Body of pancreas (tissue), 4 donors: ENCODE data around the gene ARPC2. TPM values are rescaled to one million over a fixed set of nuclear protein-coding genes. Genes with fewer than 3 reads are reported as not detected.

Experiments used
- ATAC-seq: fragments of 150-250 bp; one replicate; pipeline ENCODE4 v1.9.1; 2016
- DNase-seq, 4 donors: peaks; one replicate each; pipeline ENCODE4 v3.0.0-alpha.2; 2019
- H3K27ac ChIP-seq, 4 donors: fragments of 200-600 bp; sonication (generic); 1 replicate in 3 of 4; 2 replicates in 1 of 4; pipeline versions ENCODE4 v1.5.1 to v1.6.1; 2016 to 2019; ENCODE audit warnings: mild to moderate bottlenecking in 1 of 4, mixed read lengths in 1 of 4, moderate library complexity in 1 of 4
- H3K27me3 ChIP-seq, 2 donors: fragments of 200-600 bp; sonication (generic); one replicate each; pipeline ENCODE4 v1.6.0; 2016; ENCODE audit warnings: mild to moderate bottlenecking in 1 of 2
- H3K36me3 ChIP-seq, 2 donors: fragments of 200-600 bp; sonication (generic); replicated peaks in 1 of 2; 2 replicates each; pipeline ENCODE4 v1.5.1; 2016; ENCODE audit warnings: low read depth in 2 of 2; ENCODE audit not compliant: insufficient read depth in 1 of 2
- H3K4me1 ChIP-seq: fragments of 200-600 bp; sonication (generic); one replicate; pipeline ENCODE4 v1.6.0; 2016
- H3K4me3 ChIP-seq, 2 donors: fragments of 200-600 bp; sonication (generic); 1 replicate in 1 of 2; 2 replicates in 1 of 2; pipeline ENCODE4 v1.5.1; 2016 to 2019
- H3K9me3 ChIP-seq, 3 donors: fragments of 200-600 bp; sonication (generic); 1 replicate in 2 of 3; 2 replicates in 1 of 3; pipeline ENCODE4 v1.5.1; 2016
- CTCF ChIP-seq, 7 experiments: fragments of 450-650 bp in 4 of 7; fragments of 200-600 bp in 3 of 7; sonication (generic) in 3 of 7; IDR thresholded peaks; one replicate each; pipeline ENCODE4 v1.5.1; 2016 to 2019; ENCODE audit warnings: antibody characterized with exemption in 7 of 7
- POLR2A ChIP-seq, 3 donors: fragments of 450-650 bp; IDR thresholded peaks; one replicate each; pipeline ENCODE4 v1.6.1; 2016; ENCODE audit warnings: antibody characterized with exemption in 3 of 3, mild to moderate bottlenecking in 2 of 3
- WGBS, 2 donors: methylation state at CpG; one replicate each; pipeline ENCODE4 v1.1.5; 2017; 5-methylcytosine and 5-hydroxymethylcytosine counted together
- intact Hi-C: fragments of 100-400 bp; cut with DNase I; formaldehyde crosslinking; loops from one replicate; pipeline ENCODE4 v1.15.1; 2023
- total RNA-seq, 2 donors: library from RNA; depleted of rRNA; stranded (reverse); fragments of >200 nt; gene quantifications; one replicate each; pipeline ENCODE4 v1.1.0, GENCODE V29; 2016

ARPC2 gene
- total RNA-seq, 2 donors from 2014 or later: 68.6 to 96.2 TPM

GRCh38 chr2:218186876-218187275, 30.1 kb upstream of the ARPC2 start:
- DNase-seq: no peak
- intact Hi-C loops: no loop called here
- peak; percentile 19 for ATAC-seq
- Histone ChIP-seq H3K4me1 (peaks cover 11% of the 10 kb centered on the region), H3K4me3 (no peak overlapping the region), H3K36me3 (no peaks in the 10 kb centered on the region), H3K9me3 (no peaks in the 10 kb centered on the region), H3K27ac (peak overlapping the region in 1 of 4 donors; percentile 3), H3K27me3 (no peaks in the 10 kb centered on the region)
- TF ChIP-seq CTCF (IDR thresholded peaks at IDR 0.05) (no peak), POLR2A (IDR thresholded peaks at IDR 0.05) (no peak)
- 58 to 65% methylated on average over 1 of the region's 1 CpG for WGBS, 2 donors

DNA sequence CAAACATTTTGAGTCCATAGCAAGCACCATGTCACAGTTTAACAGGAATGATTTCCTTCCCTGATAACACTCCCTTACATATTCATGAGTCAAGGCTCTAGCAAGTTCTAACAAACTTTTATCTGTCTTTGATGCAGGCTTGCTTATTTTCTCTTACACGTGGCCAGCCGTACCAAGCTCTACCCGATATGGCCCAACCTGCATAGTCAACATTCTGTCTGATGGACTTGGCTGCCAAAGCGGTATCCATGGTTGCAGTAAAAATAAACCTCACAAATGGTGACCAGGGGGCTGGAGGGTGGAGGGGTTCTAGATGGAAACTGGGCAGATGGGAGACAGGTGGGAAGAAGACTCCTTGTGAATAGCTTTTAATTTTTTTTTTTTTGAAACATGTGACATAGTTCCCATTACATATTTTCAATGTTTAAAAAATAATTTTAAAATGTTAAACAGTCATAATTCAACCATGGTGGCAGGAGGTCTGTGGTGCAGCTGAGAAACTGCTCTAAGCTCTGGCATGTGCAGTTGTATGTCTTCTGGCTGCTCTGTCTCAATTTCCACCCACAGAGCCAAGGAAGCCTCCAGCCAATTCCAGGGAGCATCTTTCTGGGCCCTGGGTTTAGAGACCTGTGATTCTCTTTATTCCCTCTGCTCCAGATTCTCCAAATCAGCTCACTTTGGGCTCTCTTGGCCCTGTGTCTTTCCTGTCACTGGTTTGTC, 29.5 kb upstream of the ARPC2 start:
- DNase-seq (peak; percentile 16 to 25 (median 21)), ATAC-seq (peak; percentile 62)
- 35 to 45% methylated on average over 4 of the region's 4 CpGs for WGBS, 2 donors
- H3K36me3 ChIP-seq: no peaks in the 10 kb centered on the region
- H3K4me1 ChIP-seq: peaks cover 11% of the 10 kb centered on the region
- no peaks in the 10 kb centered on the region for H3K27me3 ChIP-seq
- intact Hi-C loops: no loop called here
- no peaks in the 10 kb centered on the region for H3K9me3 ChIP-seq
- peak overlapping the region in 1 of 4 donors; percentile 3 for H3K27ac ChIP-seq
- no peak overlapping the region for H3K4me3 ChIP-seq
- TF ChIP-seq POLR2A (IDR thresholded peaks at IDR 0.05): no peak
- TF ChIP-seq CTCF (IDR thresholded peaks at IDR 0.05): no peak

- 95 to 100% methylated on average over 2 of the region's 2 CpGs for WGBS, 2 donors
- intact Hi-C loops: no loop called here
- no peak for TF ChIP-seq CTCF (IDR thresholded peaks at IDR 0.05)
- no peak for TF ChIP-seq POLR2A (IDR thresholded peaks at IDR 0.05)
- H3K9me3 ChIP-seq: no peaks in the 10 kb centered on the region
- no peak for ATAC-seq
- no peak for DNase-seq
- peaks cover 11% of the 10 kb centered on the region for H3K4me1 ChIP-seq
- no peak overlapping the region for H3K4me3 ChIP-seq
- no peaks in the 10 kb centered on the region for H3K27me3 ChIP-seq
- H3K36me3 ChIP-seq: no peaks in the 10 kb centered on the region
- H3K27ac ChIP-seq: no peak overlapping the region
Measured at GRCh38 chr2:218188528-218188927, 28.5 kb upstream of the ARPC2 start.

DNA sequence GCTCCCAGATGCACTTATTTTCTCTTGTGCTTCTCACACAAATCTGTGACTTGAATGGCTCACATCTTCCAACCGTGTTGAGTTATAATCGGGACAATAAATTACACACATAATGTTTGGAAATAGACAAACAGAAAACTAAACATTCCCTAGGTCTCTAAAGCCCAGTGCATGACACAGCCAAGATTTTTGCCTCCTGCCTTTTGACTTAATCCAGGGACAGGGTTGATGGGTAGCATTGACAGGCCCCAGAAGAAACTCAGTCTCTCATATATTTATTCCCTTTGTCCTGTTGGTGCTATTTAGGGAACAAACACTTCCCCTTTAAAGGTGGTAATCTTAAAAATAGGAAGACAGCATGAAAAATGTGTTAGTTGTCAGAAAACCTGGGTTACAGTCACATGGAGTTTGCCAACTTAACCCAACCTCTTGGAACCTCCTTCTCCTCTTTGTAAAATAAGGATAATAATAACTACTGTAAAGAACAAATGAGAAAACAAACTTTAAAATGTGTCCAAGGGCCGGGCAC, 24.0 kb upstream of the ARPC2 start:
- TF ChIP-seq POLR2A (IDR thresholded peaks at IDR 0.05) (no peak), CTCF (IDR thresholded peaks at IDR 0.05) (no peak)
- H3K4me3 ChIP-seq: no peak overlapping the region
- H3K36me3 ChIP-seq: no peaks in the 10 kb centered on the region
- no peak for ATAC-seq
- 66 to 68% methylated on average over 3 of the region's 3 CpGs for WGBS, 2 donors
- H3K9me3 ChIP-seq: no peaks in the 10 kb centered on the region
- no peak for DNase-seq
- H3K4me1 ChIP-seq: no peaks in the 10 kb centered on the region
- H3K27me3 ChIP-seq: no peaks in the 10 kb centered on the region
- H3K27ac ChIP-seq: no peak overlapping the region
- intact Hi-C loops: no loop called here

DNA sequence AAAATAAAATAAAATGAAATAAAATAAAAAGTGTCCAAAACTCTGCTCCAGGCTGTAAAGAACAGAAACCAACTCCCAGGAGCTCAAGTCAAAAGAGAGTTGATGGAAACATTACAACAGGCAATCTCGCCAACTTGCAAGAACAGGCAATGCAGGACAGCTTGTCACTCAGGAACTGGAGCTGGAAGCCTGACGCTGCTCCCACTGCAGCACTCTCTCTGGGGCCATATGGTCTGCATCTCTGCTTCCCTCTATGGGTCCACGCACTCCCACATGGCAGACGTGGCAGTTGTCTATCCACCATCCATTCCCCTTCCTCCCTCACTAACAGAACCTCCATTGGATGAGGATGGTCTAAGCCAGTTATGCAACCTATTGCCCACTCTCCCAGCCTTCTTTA, 23.3 kb upstream of the ARPC2 start:
- no peaks in the 10 kb centered on the region for H3K9me3 ChIP-seq
- ATAC-seq: no peak
- no peak for DNase-seq
- no peaks in the 10 kb centered on the region for H3K36me3 ChIP-seq
- 86 to 88% methylated on average over 4 of the region's 4 CpGs for WGBS, 2 donors
- H3K27ac ChIP-seq: no peak overlapping the region
- no peaks in the 10 kb centered on the region for H3K27me3 ChIP-seq
- TF ChIP-seq POLR2A (IDR thresholded peaks at IDR 0.05): no peak
- no peak for TF ChIP-seq CTCF (IDR thresholded peaks at IDR 0.05)
- no peaks in the 10 kb centered on the region for H3K4me1 ChIP-seq
- intact Hi-C loops: no loop called here
- no peak overlapping the region for H3K4me3 ChIP-seq
